HepG2 (cell line): ENCODE data around the gene SCT. TPM values are rescaled to one million over a fixed set of nuclear protein-coding genes. Genes with fewer than 3 reads are reported as not detected.

Experiments used
- ATAC-seq: fragments of 200-7000 bp; cut with Tn5 transposase; 3 replicates; pipeline ENCODE4 v1.9.1; 2020; ENCODE audit warnings: mild to moderate bottlenecking, moderate library complexity
- BruUV-seq: library from RNA; stranded (reverse); fragments of 400-500 nt; replicated peaks from 2 replicates; lab custom pipeline; 2021; lab: Mats Ljungman, UMichigan
- CTCF ChIA-PET: fragments of 300-600 bp; formaldehyde crosslinking; extraction: SDS; loops from one replicate; lab custom pipeline; 2021; ENCODE audit warnings: low total read pairs, inconsistent platforms, low intra/inter-chr PET ratio; lab: Yijun Ruan, JAX
- POLR2A ChIA-PET: fragments of 350-600 bp; sonication (Branson Sonifier 250); formaldehyde crosslinking; loops from one replicate; lab custom pipeline; 2020; ENCODE audit warnings: antibody characterized with exemption, inconsistent platforms; lab: Yijun Ruan, JAX
- DNase-seq: peaks from one replicate; pipeline ENCODE4 v3.0.0-alpha.2; 2015; ENCODE audit warnings: low spot score
- FAIRE-seq: peaks from 3 replicates; lab custom pipeline; 2011; peaks lifted over from hg19 to GRCh38; lab: Jason Lieb, UNC
- H2AFZ ChIP-seq: one replicate; pipeline ENCODE4 v1.6.1; 2011; ENCODE audit warnings: low read length, inconsistent platforms
- H3K27ac ChIP-seq: fragments of 300-600 bp; 3 replicates; pipeline ENCODE4 v1.8.0; 2011; ENCODE audit warnings: mixed run types, mild to moderate bottlenecking, mixed read lengths, low read length, inconsistent platforms; ENCODE audit not compliant: insufficient read depth; ENCODE audit errors: extremely low read length
- H3K27me3 ChIP-seq, 2 experiments: fragments of 200-600 bp in 1 of 2; 2 replicates in 1 of 2; 3 replicates in 1 of 2; pipeline versions ENCODE4 v1.6.0 to v1.8.0; 2011; ENCODE audit warnings: low read length in 2 of 2, mild to moderate bottlenecking in 2 of 2, moderate library complexity in 2 of 2, inconsistent platforms in 1 of 2; ENCODE audit not compliant: insufficient read depth in 2 of 2, control insufficient read depth in 1 of 2
- H3K36me3 ChIP-seq, 2 experiments: fragments of 200-600 bp in 1 of 2; replicated peaks in 1 of 2; 2 replicates in 1 of 2; 3 replicates in 1 of 2; pipeline versions ENCODE4 v1.5.1 to v1.8.0; 2011; ENCODE audit warnings: low read length in 2 of 2, inconsistent platforms in 1 of 2; ENCODE audit not compliant: insufficient read depth in 2 of 2, control insufficient read depth in 1 of 2
- H3K4me1 ChIP-seq: 2 replicates; pipeline ENCODE4 v1.5.1; 2012; ENCODE audit warnings: low read length, inconsistent platforms; ENCODE audit not compliant: insufficient read depth
- H3K4me2 ChIP-seq: 2 replicates; pipeline ENCODE4 v1.6.0; 2011; ENCODE audit warnings: low read depth, low read length, inconsistent platforms
- H3K4me3 ChIP-seq, 3 experiments: fragments of 200-600 bp in 1 of 3; sonication (generic), shearing (Covaris generic) in 1 of 3; replicated peaks in 1 of 3; 2 replicates each; pipeline ENCODE4 v1.5.1; 2011 to 2016; ENCODE audit warnings: low read length in 3 of 3, inconsistent platforms in 2 of 3, low read depth in 2 of 3, mild to moderate bottlenecking in 2 of 3, control low read depth in 1 of 3, mixed read lengths in 1 of 3; ENCODE audit not compliant: insufficient read depth in 1 of 3
- H3K79me2 ChIP-seq: one replicate; pipeline ENCODE4 v1.6.1; 2011; ENCODE audit warnings: low read length, inconsistent platforms; ENCODE audit not compliant: insufficient read depth
- H3K9ac ChIP-seq: 2 replicates; pipeline ENCODE4 v1.6.0; 2011; ENCODE audit warnings: mild to moderate bottlenecking, low read depth, low read length, inconsistent platforms; ENCODE audit not compliant: insufficient read depth
- H3K9me3 ChIP-seq: 2 replicates; pipeline ENCODE4 v1.5.1; 2012; ENCODE audit warnings: mild to moderate bottlenecking, low read length
- H4K20me1 ChIP-seq: 2 replicates; pipeline ENCODE4 v1.6.0; 2011; ENCODE audit warnings: inconsistent platforms, mild to moderate bottlenecking, low read length, moderate library complexity; ENCODE audit not compliant: insufficient read depth
- AGO2 ChIP-seq: fragments of 200-400 bp; formaldehyde crosslinking; optimal IDR thresholded peaks from 2 replicates; pipeline ENCODE3; 2017; ENCODE audit warnings: mild to moderate bottlenecking, low read depth, low read length, moderate library complexity
- ATF7 ChIP-seq, 2 experiments: fragments of 450-650 bp in 1 of 2; sonication (generic) in 1 of 2; formaldehyde crosslinking in 1 of 2; IDR thresholded peaks; 2 replicates each; pipeline versions ENCODE4 v1.4.0 to v1.6.1; 2016 to 2020; ENCODE audit warnings: antibody characterized with exemption in 1 of 2, mild to moderate bottlenecking in 1 of 2, missing genetic modification reagents in 1 of 2
- CEBPZ ChIP-seq: IDR thresholded peaks from 2 replicates; pipeline ENCODE4 v1.6.1; 2012; ENCODE audit warnings: low read length, improper control_type of control experiment
- SIX4 ChIP-seq: sonication (generic); formaldehyde crosslinking; IDR thresholded peaks from 2 replicates; pipeline ENCODE4 v1.4.0; 2020; ENCODE audit warnings: missing genetic modification reagents
- TBX3 ChIP-seq: fragments of 450-650 bp; IDR thresholded peaks from 2 replicates; pipeline ENCODE4 v1.6.1; 2017; ENCODE audit warnings: antibody characterized with exemption, mild to moderate bottlenecking, inconsistent platforms, borderline replicate concordance
- ZFAT ChIP-seq: sonication (generic); formaldehyde crosslinking; conservative IDR thresholded peaks from 2 replicates; pipeline ENCODE4 v1.8.1; 2023; ENCODE audit warnings: missing genetic modification reagents, inconsistent platforms
- ZNF333 ChIP-seq: sonication (generic); formaldehyde crosslinking; IDR thresholded peaks from 2 replicates; pipeline ENCODE4 v1.4.0; 2020; ENCODE audit warnings: mild to moderate bottlenecking, missing genetic modification reagents, borderline replicate concordance
- ZNF720 ChIP-seq: sonication (generic); formaldehyde crosslinking; IDR thresholded peaks from 2 replicates; pipeline ENCODE4 v1.4.0; 2020; ENCODE audit warnings: missing genetic modification reagents
- WGBS: methylation state at CpG from one replicate; pipeline ENCODE4 v1.1.6; 2017; ENCODE audit warnings: low lambda C conversion rate; 5-methylcytosine and 5-hydroxymethylcytosine counted together
- in situ Hi-C: cut with HindIII; loops from 2 replicates; pipeline ENCODE4 v1.10.0; 2017; ENCODE audit warnings: low pct_unique_long_range_greater_than_20kb; ENCODE audit not compliant: extremely low pct_ligation_motif_present
- intact Hi-C: fragments of 100-400 bp; cut with micrococcal nuclease; formaldehyde crosslinking; loops from one replicate; pipeline ENCODE4 v1.10.0; 2022; ENCODE audit not compliant: unreplicated experiment
- polyA plus RNA-seq, 8 experiments: library from polyadenylated mRNA; depleted of rRNA in 3 of 8; stranded (reverse) in 7 of 8; unstranded in 1 of 8; fragments of >200 nt; fragmentation: Illumina TruSeq in 4 of 8; extraction: Trizol in 4 of 8; gene quantifications; 2 replicates each; pipeline versions ENCODE4 v1.2.1 to v1.2.3, GENCODE V29; 2011 to 2016; ENCODE audit warnings: low read depth in 4 of 8, missing spikeins in 1 of 8, mixed read lengths in 1 of 8; ENCODE audit not compliant: insufficient read depth in 1 of 8
- total RNA-seq, 5 experiments: library from RNA; depleted of rRNA; stranded (reverse); fragments of >200 nt; fragmentation: Illumina TruSeq; extraction: Trizol; gene quantifications; 2 replicates each; pipeline ENCODE4 v1.2.3, GENCODE V29; 2016; ENCODE audit warnings: low read depth in 1 of 5
- TF ChIP-seq, protein P1 (sequence below): sonication (generic); formaldehyde crosslinking; IDR thresholded peaks from 2 replicates; pipeline ENCODE4 v1.9.0; 2022; ENCODE audit warnings: low read depth, missing genetic modification reagents

Gene SCT
- total and polyA plus RNA-seq, 2 of the 13 experiments (the other 11 are each of a cell fraction or from before 2014, with no cell fraction given): not detected

- no peak for TF ChIP-seq CEBPZ
- TF ChIP-seq ZFAT: no peak
- no peak for TF ChIP-seq ZNF720 (CRISPR knock-in tag)
- TF ChIP-seq TBX3: no peak
- TF ChIP-seq ZNF333 (CRISPR knock-in tag): no peak
- TF ChIP-seq, protein P1, sequence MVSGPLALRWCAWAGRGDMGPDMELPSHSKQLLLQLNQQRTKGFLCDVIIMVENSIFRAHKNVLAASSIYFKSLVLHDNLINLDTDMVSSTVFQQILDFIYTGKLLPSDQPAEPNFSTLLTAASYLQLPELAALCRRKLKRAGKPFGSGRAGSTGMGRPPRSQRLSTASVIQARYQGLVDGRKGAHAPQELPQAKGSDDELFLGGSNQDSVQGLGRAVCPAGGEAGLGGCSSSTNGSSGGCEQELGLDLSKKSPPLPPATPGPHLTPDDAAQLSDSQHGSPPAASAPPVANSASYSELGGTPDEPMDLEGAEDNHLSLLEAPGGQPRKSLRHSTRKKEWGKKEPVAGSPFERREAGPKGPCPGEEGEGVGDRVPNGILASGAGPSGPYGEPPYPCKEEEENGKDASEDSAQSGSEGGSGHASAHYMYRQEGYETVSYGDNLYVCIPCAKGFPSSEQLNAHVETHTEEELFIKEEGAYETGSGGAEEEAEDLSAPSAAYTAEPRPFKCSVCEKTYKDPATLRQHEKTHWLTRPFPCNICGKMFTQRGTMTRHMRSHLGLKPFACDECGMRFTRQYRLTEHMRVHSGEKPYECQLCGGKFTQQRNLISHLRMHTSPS: no peak
Observed at GRCh38 chr11:607020-607780, 19.8 kb downstream of the SCT start (continued).

DNA sequence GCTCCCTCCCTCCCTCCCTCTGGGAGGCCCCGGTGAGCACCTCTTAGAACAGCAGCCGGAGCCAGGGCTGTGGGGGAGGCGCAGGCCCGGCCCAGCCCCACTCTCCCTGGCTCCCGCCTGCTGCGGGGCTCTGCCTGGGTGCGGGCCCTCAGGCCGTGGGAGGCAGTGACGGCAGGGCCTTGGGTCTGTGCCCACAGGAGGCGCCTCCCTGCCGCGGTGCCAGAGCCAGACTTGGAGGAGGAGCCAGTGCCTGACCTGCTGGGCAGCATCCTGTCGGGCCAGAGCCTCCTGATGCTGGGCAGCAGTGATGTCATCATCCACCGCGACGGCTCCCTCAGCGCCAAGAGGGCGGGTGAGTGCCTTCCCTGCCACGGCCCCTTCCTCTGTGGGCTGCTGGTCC is 20.7 kb downstream of the SCT start:
- no CpG with 5 or more reads among the region's 19 CpGs for WGBS
- Histone ChIP-seq H3K27me3 (no peaks in the 10 kb centered on the region), H2AFZ (no peak overlapping the region), H4K20me1 (0 out of 2 replicates have a peak, but pooled peaks cover 4% of the 10 kb centered on the region), H3K9ac (no peak overlapping the region)
- no peak for ATAC-seq
- CTCF ChIA-PET: no interaction called here
- in situ Hi-C loops: no loop called here
- peak; percentile 42 for TF ChIP-seq AGO2
- TF ChIP-seq ATF7 (IDR thresholded peaks at IDR 0.05): 0 out of 2 replicates have a peak, but pooled peaks have one; percentile 32
- no peak for TF ChIP-seq ATF7 (CRISPR knock-in tag; IDR thresholded peaks at IDR 0.05)
- no peak for TF ChIP-seq SIX4
- TF ChIP-seq, all 625 proteins: peak for 2
- no peak overlapping the region for H3K4me2 ChIP-seq
- no peaks in the 10 kb centered on the region for H3K79me2 ChIP-seq
- BruUV-seq: no TSS peak
- no peak for FAIRE-seq
- intact Hi-C loops: no loop called here
- H3K4me3 ChIP-seq: no peak overlapping the region
- no peak overlapping the region for H3K27ac ChIP-seq
- H3K9me3 ChIP-seq: no peaks in the 10 kb centered on the region
- no peaks in the 10 kb centered on the region for H3K4me1 ChIP-seq
- POLR2A ChIA-PET: interaction anchor here (1.3 kb wide), 1 partner anchor 18 kb away, joined by 3 read pairs; no protein-coding TSS in a partner anchor
- DNase-seq: no peak
- peaks cover 49 to 93% of the 10 kb centered on the region in 2 experiments; a peak in 4 of 5 replicates for H3K36me3 ChIP-seq
